Adrenal gland (tissue), 5 donors: ENCODE measurements around the gene GPRIN3.

Experiments used
- CTCF ChIP-seq, 6 experiments: fragments of 450-650 bp in 4 of 6; fragments of 200-600 bp in 2 of 6; sonication (generic) in 1 of 6; IDR thresholded peaks; 1 replicate in 5 of 6; 2 replicates in 1 of 6; pipeline versions ENCODE4 v1.5.1 to v1.8.0; 2016 to 2021; ENCODE audit warnings: antibody characterized with exemption in 6 of 6, mild to moderate bottlenecking in 2 of 6, moderate library complexity in 1 of 6
- POLR2A ChIP-seq, 2 donors: fragments of 450-650 bp; IDR thresholded peaks; one replicate each; pipeline ENCODE4 v1.6.1; 2017; ENCODE audit warnings: antibody characterized with exemption in 2 of 2, mild to moderate bottlenecking in 2 of 2, moderate library complexity in 1 of 2
- donor health status: DM: no; HTN: no; CAD: no.

- no peak for TF ChIP-seq CTCF (IDR thresholded peaks at IDR 0.05)
- TF ChIP-seq POLR2A (IDR thresholded peaks at IDR 0.05), result no peak
These were observed 56.2 kb downstream of the GPRIN3 start for GRCh38 chr4:89251396-89251795.
